GM18951 (cell line): ENCODE data around the gene PTPN9.
"Not testable (repeated sequence)": the region's sequence is repeated elsewhere in the genome, so short reads cannot be mapped to it uniquely, and the experiment has no call there.

Experiments
- POLR2A ChIP-seq: IDR thresholded peaks from 4 replicates; pipeline ENCODE4 v1.6.1; 2011; ENCODE audit warnings: mild to moderate bottlenecking; ENCODE audit not compliant: insufficient read length, insufficient read depth; ENCODE audit errors: extremely low read depth
- in situ Hi-C: fragments of 300-500 bp; cut with MboI; formaldehyde crosslinking; loops from one replicate; pipeline ENCODE4 v1.12.0; 2022; ENCODE audit warnings: low sequenced_read_pairs, mixed read lengths, inconsistent platforms; ENCODE audit not compliant: unreplicated experiment

The PTPN9 gene

GRCh38 chr15:75532413-75533250 is 46.5 kb downstream of the PTPN9 start:
- in situ Hi-C loops: no loop called here
- TF ChIP-seq POLR2A: no peak

- in situ Hi-C loops: no loop called here
Measured at GRCh38 chr15:75531041-75531450, 48.1 kb downstream of the PTPN9 start.

GRCh38 chr15:75530169-75530568 is 48.9 kb downstream of the PTPN9 start:
- no peak for TF ChIP-seq POLR2A

More at GRCh38 chr15:75531041-75531450, 48.1 kb downstream of the PTPN9 start:
- TF ChIP-seq POLR2A: no peak

GRCh38 chr15:75525756-75526155 is 53.4 kb downstream of the PTPN9 start:
- in situ Hi-C loops: not testable (repeated sequence)

More at GRCh38 chr15:75530169-75530568, 48.9 kb downstream of the PTPN9 start:
- in situ Hi-C loops: no loop called here

GRCh38 chr15:75523011-75523410 is 56.1 kb downstream of the PTPN9 start:
- no peak for TF ChIP-seq POLR2A
- in situ Hi-C loops: no loop called here

GRCh38 chr15:75517233-75517632 is 61.9 kb downstream of the PTPN9 start:
- in situ Hi-C loops: no loop called here
- TF ChIP-seq POLR2A: no peak

GRCh38 chr15:75508840-75509532 is 70.1 kb downstream of the PTPN9 start:
- no peak for TF ChIP-seq POLR2A
- in situ Hi-C loops: no loop called here

- in situ Hi-C loops: no loop called here
Measured at GRCh38 chr15:75502360-75502759, 76.8 kb downstream of the PTPN9 start.

GRCh38 chr15:75493732-75494131 is 85.4 kb downstream of the PTPN9 start:
- in situ Hi-C loops: no loop called here
- no peak for TF ChIP-seq POLR2A

More at GRCh38 chr15:75502360-75502759, 76.8 kb downstream of the PTPN9 start:
- TF ChIP-seq POLR2A: no peak

GRCh38 chr15:75483961-75484360 is 95.2 kb downstream of the PTPN9 start:
- in situ Hi-C loops: no loop called here
- no peak for TF ChIP-seq POLR2A

GRCh38 chr15:75483556-75483955 is 95.6 kb downstream of the PTPN9 start:
- in situ Hi-C loops: not testable (repeated sequence)

- in situ Hi-C loops: no loop called here
- no peak for TF ChIP-seq POLR2A
Measured at GRCh38 chr15:75483106-75483505, 96.0 kb downstream of the PTPN9 start.

GRCh38 chr15:75480463-75480862 is 98.7 kb downstream of the PTPN9 start:
- in situ Hi-C loops: not testable (repeated sequence)

- in situ Hi-C loops: no loop called here
- TF ChIP-seq POLR2A: no peak
Measured at GRCh38 chr15:75479670-75480069, 99.4 kb downstream of the PTPN9 start.

GRCh38 chr15:75477094-75477493 is 102.0 kb downstream of the PTPN9 start:
- in situ Hi-C loops: not testable (repeated sequence)
